Peyer's patch (tissue), 4 donors: Measurements from ENCODE around the gene RELCH.

Source experiments
- POLR2A ChIP-seq, 2 donors: fragments of 450-650 bp; IDR thresholded peaks; one replicate each; pipeline ENCODE4 v1.5.1; 2017; ENCODE audit warnings: antibody characterized with exemption in 2 of 2, mild to moderate bottlenecking in 2 of 2, moderate library complexity in 2 of 2
- TF ChIP-seq, protein P1 (sequence below), 6 experiments: fragments of 450-650 bp in 4 of 6; fragments of 200-600 bp in 2 of 6; sonication (generic) in 1 of 6; IDR thresholded peaks; one replicate each; pipeline ENCODE4 v1.5.1; 2017 to 2019; ENCODE audit warnings: antibody characterized with exemption in 6 of 6, mild to moderate bottlenecking in 3 of 6, moderate library complexity in 1 of 6

DNA sequence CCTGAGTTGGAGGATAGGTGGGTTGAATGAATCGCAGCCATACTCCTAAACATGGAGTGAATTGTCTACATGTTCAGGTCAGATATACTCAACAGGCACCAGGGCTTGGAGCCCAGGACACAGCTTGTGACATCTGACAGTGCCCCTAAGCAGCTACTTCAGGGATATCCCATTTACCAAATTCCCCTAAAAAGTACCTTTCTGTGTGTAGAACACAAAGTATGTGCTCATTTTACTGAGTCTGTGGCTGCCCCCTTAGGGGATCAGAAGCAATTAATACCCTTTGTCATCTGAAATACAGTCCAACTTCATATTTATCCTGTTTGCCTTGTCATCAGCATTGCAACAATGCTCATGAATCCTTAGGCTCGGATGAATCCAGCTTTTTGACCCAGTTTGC lies 158.9 kb downstream of the RELCH start:
- TF ChIP-seq, protein P1, sequence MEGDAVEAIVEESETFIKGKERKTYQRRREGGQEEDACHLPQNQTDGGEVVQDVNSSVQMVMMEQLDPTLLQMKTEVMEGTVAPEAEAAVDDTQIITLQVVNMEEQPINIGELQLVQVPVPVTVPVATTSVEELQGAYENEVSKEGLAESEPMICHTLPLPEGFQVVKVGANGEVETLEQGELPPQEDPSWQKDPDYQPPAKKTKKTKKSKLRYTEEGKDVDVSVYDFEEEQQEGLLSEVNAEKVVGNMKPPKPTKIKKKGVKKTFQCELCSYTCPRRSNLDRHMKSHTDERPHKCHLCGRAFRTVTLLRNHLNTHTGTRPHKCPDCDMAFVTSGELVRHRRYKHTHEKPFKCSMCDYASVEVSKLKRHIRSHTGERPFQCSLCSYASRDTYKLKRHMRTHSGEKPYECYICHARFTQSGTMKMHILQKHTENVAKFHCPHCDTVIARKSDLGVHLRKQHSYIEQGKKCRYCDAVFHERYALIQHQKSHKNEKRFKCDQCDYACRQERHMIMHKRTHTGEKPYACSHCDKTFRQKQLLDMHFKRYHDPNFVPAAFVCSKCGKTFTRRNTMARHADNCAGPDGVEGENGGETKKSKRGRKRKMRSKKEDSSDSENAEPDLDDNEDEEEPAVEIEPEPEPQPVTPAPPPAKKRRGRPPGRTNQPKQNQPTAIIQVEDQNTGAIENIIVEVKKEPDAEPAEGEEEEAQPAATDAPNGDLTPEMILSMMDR (IDR thresholded peaks at IDR 0.05), result no peak
- no peak for TF ChIP-seq POLR2A (IDR thresholded peaks at IDR 0.05)
